HG03442 (cell line): ENCODE data around the gene RAB37.

Source experiments
- ATAC-seq: cut with Tn5 transposase; IDR thresholded peaks from one replicate; pipeline ENCODE4 v1.9.1; 2021; ENCODE audit warnings: mild to moderate bottlenecking, moderate library complexity; ENCODE audit not compliant: unreplicated experiment

The RAB37 gene

GRCh38 chr17:74744714-74745547 lies 7.9 kb downstream of the RAB37 start:
- no peak for ATAC-seq

DNA sequence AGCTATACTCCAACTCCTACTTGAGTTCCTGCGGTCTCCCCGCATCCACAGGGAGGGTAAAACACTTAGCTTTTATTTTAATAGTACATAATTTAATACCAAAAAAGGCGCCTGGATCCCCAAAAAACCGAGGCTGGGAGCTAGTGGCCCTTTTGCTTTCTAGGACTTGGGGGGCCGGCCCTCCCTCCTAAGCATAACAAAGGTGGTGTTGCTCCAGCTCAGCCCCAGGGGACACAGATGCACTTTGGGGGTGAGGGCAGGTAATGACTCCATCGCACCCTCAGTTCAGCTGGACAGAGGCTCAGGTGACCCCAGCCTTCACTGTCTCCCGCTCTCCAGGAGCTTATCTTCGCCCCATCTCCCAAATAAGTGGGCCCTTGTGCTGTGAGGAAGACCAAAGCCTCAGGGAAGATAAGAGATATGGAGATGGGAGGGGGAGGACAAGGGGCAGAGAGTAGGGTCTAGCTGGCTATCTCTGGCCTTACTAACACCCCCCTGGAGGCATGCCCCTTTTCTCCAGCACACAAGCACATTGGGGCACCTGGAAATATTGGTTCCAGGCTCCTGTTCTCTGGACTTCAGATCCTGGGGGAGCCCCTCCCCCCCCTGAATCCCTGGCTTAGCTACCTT lies 8.6 kb downstream of the RAB37 start:
- ATAC-seq = no peak

DNA sequence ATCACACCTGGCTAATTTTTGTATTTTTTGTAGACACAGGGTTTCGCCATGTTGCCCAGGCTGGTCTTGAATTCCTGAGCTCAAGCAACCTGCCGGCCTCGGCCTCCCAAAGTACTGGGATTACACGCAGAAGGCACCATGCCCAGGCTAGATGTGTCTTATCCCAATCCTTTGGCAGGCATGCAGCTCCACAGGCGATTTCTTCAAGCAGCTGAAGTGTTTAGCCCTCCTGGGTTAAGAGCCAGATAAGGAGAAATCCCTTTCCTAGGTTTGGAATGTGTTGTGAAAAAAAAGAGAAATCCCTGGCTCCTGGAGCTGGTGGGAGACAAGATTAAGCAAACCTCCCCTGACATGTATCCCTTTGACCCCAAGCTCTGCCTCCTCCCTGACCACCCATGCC lies 9.3 kb downstream of the RAB37 start:
- no peak for ATAC-seq

GRCh38 chr17:74746922-74747321 lies 9.9 kb downstream of the RAB37 start:
- no peak for ATAC-seq

- no peak for ATAC-seq
These were observed 11.1 kb downstream of the RAB37 start for GRCh38 chr17:74748279-74748528.

DNA sequence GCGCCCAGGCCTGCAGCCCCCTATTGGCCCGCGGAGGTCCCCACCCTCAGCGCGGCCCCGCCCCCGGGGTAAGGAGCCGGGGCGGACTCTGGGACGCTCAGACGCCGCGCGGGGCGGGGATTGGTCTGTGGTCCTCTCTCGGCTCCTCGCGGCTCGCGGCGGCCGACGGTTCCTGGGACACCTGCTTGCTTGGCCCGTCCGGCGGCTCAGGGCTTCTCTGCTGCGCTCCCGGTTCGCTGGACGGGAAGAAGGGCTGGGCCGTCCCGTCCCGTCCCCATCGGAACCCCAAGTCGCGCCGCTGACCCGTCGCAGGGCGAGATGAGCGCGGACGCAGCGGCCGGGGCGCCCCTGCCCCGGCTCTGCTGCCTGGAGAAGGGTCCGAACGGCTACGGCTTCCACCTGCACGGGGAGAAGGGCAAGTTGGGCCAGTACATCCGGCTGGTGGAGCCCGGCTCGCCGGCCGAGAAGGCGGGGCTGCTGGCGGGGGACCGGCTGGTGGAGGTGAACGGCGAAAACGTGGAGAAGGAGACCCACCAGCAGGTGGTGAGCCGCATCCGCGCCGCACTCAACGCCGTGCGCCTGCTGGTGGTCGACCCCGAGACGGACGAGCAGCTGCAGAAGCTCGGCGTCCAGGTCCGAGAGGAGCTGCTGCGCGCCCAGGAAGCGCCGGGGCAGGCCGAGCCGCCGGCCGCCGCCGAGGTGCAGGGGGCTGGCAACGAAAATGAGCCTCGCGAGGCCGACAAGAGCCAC lies 11.6 kb downstream of the RAB37 start, which contains the start of gene NHERF1:
Gene NHERF1, plus strand, starts transcription at position 100 of the 750 bp plus-strand sequence. Its CDS starts 219 bp downstream, at position 319.
- ATAC-seq = peak; percentile 90

DNA sequence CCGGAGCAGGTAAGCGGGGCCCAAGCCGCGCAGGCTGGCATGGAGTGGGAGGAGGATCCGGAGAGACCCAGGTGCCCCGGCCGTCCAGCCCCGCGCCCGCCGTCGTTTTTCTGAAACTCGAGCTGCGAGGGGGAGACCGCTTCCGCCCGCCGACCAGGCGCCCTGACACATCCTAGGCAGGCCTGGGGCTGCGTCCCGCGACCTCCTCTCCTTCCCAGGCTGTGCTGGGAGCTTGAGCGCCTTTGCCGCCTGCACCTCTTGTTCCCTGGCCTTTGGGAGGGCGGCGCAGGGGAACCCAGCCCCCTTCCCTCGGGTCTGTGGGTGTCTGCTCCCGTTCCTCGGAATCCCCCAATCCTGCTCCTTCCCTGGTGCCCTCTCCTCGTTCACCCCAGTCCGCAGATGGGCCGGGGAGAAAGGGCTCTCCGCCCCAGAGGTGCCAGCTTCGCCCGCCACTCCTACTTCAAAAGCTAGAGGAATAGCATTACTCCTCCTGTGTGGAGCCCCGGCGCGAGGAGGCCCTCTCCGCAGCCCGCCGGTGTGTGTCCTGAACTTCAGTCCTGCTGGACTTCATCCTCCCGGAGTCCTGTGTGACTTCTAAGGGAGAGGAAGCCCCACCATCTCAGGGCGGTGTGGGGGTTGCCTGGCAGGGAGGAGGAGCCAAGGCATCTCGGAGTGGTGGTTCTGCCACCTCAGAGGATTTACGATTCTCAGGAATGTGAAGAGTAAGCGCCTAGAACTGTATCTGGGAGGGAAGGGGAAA lies 12.4 kb downstream of the RAB37 start:
- ATAC-seq = no peak

- ATAC-seq = no peak
These were observed 12.9 kb downstream of the RAB37 start for GRCh38 chr17:74750039-74750326.

DNA sequence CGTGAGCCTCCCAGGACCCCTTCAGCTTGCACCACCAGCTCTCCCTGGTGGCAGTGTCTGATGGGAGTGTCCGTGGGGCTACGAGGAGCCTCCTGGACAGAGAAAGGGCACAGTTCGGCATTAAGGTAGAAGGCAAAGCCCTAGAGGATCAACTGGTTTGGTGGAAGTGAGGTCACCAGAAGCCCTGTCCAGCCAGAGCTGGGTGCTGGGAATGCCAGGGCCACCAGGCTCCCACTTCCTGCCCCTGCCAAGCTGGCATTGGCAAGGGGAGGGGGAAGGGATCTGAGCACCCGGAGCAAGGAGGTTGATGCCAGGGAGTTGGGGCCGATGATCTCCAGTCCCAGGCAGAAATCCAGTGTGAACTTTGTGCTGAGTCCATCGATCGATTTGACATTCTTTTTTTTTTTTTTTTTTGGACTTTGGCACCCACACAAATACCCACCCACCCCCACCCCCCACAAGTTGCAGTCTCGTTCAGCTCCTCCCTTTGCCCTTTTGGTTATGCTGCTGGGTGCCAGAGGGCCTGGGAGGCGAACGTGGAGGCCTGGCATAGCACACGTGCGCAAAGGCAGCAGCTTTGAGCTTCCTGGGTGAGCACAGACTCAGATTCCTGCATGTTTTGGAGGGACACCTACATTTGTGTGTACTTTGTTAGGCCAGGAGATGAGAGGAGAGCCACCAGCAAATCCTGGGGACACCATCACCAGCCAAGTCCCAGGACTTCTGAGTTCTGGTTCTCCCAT lies 13.4 kb downstream of the RAB37 start:
- no peak for ATAC-seq

DNA sequence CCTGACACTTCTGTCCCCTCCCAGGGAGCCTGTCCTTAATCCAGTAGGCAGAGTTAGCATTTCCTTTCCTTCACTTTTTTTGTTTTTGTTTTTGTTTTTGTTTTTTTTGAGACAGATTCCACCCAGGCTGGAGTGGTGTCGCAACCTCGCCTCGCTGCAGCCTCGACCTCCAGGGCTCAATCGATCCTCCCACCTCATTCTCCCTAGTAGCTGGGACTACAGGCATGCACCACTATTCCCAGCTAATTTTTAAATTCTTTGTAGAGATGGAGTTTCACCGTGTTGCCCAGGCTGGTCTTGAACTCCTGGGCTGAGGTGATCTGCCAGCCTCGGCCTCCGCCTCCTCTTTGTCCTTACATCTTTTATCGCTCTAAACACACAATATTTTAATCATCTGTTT lies 15.4 kb downstream of the RAB37 start:
- ATAC-seq = no peak

DNA sequence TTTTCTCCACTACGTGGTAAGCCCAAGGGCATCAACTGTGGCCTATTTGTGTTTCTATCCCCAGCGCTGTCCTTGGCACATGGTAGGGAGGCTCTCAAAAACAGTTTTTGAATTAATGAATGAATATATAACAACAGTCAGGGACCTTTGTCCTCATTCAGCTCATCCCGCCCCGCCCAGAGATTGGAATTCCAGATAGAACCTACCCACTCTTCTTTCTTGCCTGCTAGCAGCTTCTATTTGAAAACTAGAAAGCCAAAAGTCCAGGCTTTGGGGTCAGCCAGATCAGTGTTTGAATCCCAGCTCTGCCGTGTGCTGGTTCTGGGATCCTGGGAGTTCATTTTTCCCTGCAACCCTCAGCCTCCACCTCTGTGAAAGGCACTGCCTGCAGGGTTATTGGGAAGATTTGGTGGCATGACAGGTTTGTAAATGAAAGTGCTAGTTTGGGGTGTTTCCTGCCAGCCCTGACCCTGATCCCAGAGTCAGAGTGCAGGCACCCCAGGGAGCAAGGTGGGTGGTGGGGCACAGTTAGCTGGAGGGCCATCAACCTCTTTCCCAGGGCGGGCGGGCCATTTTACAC lies 15.9 kb downstream of the RAB37 start:
- no peak for ATAC-seq

DNA sequence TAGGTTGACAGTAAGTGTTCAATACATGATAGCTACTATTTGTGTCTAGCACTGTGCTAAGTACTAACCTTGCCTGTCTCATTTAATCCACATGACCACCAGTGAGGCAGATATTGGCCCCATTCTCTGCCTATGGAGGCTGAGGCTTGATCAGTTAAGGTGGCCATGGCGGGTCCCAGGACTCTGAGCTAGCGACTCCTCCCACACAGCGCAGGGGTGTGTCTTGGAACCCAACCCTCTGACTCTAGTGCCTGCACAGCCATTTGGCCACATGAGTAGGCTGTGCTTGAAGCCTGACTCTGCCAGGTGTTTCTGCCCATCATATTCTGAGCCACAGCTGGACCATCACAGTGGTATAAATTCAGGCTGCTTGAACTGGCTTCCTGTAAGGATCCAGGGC lies 17.8 kb downstream of the RAB37 start:
- no peak for ATAC-seq

DNA sequence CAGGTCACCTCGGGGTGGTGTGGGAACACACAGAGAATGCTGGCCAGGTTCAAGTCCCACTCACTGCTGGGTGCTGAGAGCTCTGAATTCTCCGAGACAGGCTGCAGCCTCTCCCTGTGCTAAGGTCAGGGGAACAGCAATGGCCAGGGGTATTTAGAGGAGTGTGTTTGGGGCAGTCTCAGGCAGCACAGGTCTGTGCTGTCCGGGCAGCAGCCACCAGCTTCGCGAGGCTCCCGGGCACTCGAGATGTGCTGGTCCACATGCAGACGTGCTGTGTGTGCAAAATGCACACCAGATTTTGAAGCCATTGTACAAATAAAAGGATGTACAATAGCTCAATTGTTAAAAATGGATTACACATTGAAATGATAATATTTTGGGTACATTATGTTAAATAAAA lies 18.5 kb downstream of the RAB37 start:
- no peak for ATAC-seq

GRCh38 chr17:74756891-74757290 lies 19.8 kb downstream of the RAB37 start:
- no peak for ATAC-seq

DNA sequence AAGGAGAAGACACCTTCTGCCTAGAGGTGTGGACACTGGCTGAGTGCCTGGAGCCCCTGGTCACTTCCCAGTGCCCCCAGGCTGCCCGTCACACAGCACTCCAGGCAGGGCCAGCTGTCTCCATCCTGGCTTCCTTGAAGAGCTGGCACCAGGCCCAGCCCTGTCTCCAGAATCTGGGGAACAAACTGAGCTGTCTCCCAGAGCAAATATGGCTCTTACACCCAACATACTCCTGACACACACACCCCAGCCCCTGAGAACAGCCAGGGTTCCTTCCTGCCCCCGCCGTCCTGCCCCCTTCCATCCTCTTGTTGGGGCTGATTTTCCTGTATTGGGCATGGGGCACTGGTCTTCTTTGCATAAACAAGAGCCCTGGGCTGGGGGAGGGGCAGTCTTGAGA lies 20.4 kb downstream of the RAB37 start:
- ATAC-seq = no peak

- ATAC-seq = no peak
These were observed 21.1 kb downstream of the RAB37 start for GRCh38 chr17:74757931-74758847.

DNA sequence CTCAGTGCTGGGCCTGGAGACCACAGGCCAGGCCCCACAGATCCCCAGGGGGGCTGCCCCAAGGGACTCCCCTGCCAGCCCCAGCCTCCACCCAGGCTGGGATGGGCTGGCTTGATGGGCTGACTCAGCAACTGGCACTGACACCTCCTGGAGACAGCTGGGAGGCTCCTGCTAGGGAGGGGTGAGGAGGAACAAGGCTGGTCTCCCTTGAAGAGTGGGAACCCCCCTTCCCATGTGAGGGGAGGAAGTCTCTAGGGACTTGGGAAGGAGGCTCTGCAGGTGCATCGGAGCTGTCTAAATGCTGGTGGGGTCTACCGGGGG lies 21.8 kb downstream of the RAB37 start:
- ATAC-seq = peak; percentile 21

DNA sequence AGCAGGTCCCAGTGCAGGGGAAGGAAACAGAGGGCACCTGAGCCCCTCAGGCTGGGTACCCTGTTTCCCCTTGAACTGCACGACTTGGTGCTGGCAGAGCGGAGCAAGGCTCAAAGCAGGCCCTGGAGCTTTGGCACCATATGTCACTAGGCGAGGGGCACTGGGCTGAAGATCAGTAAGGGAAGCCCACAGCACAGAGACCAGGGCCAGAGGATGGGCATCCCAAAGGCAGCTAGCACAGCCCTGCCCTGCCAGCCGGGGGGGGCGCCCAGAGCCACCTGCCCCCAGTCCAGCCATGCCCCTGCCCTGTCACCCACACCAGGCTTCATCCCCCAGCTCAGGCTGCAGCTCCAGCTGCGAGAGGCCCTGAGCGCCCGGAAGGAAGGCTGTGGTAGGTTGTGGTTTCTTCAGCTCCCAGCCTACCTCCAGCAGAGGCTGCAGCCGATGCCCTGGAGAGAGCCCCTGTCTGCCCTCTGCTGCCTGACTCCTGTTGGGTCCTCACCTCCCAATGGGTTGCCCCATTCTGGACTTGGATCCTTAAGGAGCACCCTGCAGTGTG lies 22.3 kb downstream of the RAB37 start:
- peak; percentile 50 for ATAC-seq

DNA sequence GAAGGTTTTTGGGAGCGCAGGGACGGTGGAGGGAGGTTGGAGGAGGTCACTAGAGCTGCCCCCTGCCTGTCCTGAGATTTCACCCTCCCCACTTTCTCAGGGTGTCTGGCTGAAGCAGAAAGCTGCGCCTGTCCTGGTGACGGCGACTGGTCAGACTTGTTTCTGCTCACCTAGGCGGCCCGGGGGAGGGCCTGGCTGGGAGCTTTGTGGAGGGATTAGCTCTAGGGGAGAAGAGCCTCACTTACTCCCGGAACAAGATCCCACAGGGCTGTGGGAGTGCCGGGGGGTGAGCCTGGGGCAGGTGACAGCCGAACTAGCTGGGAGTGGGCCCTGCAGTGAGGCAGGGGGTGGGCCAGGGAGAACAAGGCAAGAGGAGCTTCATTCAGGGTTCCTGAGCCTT lies 22.9 kb downstream of the RAB37 start:
- no peak for ATAC-seq
